Fibroblast of skin of left biceps (primary cell): Measurements from ENCODE around the gene MYORG.
A peak's percentile ranks its signal among the peaks of the same experiment; 100 is the strongest.

Experiments used
- DNase-seq, 2 experiments: peaks; one replicate each; pipeline ENCODE4 v3.0.0-alpha.2; 2013; ENCODE audit warnings: low read depth in 2 of 2

MYORG gene

GRCh38 chr9:34384368-34385165 lies 7.9 kb upstream of the MYORG start:
- DNase-seq = no peak

GRCh38 chr9:34383904-34384303 lies 7.2 kb upstream of the MYORG start:
- DNase-seq = no peak

- no peak for DNase-seq
These were observed 6.2 kb upstream of the MYORG start for GRCh38 chr9:34382879-34383278.

GRCh38 chr9:34382054-34382453 lies 5.4 kb upstream of the MYORG start:
- DNase-seq = no peak

- DNase-seq = no peak
These were observed 4.6 kb upstream of the MYORG start for GRCh38 chr9:34381323-34381722.

GRCh38 chr9:34380511-34381315 lies 4.0 kb upstream of the MYORG start:
- DNase-seq = peak in 1 of 2 experiments; percentile 35

GRCh38 chr9:34380034-34380510 lies 3.4 kb upstream of the MYORG start:
- DNase-seq = no peak

- no peak for DNase-seq
These were observed 2.8 kb upstream of the MYORG start for GRCh38 chr9:34379334-34380033.

GRCh38 chr9:34378376-34379060 lies 1.8 kb upstream of the MYORG start:
- DNase-seq = no peak

GRCh38 chr9:34377404-34377746 lies 677 bp upstream of the MYORG start:
- DNase-seq = no peak

- no peak for DNase-seq
These were observed 650 bp downstream of the MYORG start for GRCh38 chr9:34375901-34376595.

- DNase-seq = no peak
These were observed 1.7 kb downstream of the MYORG start for GRCh38 chr9:34374905-34375552.

GRCh38 chr9:34374339-34374738 lies 2.4 kb downstream of the MYORG start:
- no peak for DNase-seq

- DNase-seq = no peak
These were observed 2.9 kb downstream of the MYORG start for GRCh38 chr9:34373749-34374148.

- no peak for DNase-seq
These were observed 4.2 kb downstream of the MYORG start for GRCh38 chr9:34372467-34373011.

- DNase-seq = no peak
These were observed 4.7 kb downstream of the MYORG start for GRCh38 chr9:34371886-34372466.

GRCh38 chr9:34370970-34371880 lies 5.5 kb downstream of the MYORG start:
- no peak for DNase-seq

GRCh38 chr9:34370335-34370969 lies 6.2 kb downstream of the MYORG start:
- no peak for DNase-seq
